ENCODE measurements around the gene STEAP1B.
"Not testable (repeated sequence)": the region's sequence is repeated elsewhere in the genome, so short reads cannot be mapped to it uniquely, and the experiment has no call there.

STEAP1B gene

GRCh38 chr7:22435720-22436119 lies 64.3 kb downstream of the STEAP1B start:
- no peak overlapping the region for H3K4me3 ChIP-seq (ENCODE audit: low read depth in 1 of 2, low read length in 2 of 2)
- H3K4me1 ChIP-seq (ENCODE audit: insufficient read depth, low read length), result no peaks in the 10 kb centered on the region
- H3K36me3 ChIP-seq (ENCODE audit: insufficient read depth, low read length), result no peaks in the 10 kb centered on the region
- H3K9me3 ChIP-seq (ENCODE audit: low read length), result no peaks in the 10 kb centered on the region
- no peak overlapping the region for H3K9ac ChIP-seq (ENCODE audit: low read length)
- no peaks in the 10 kb centered on the region for H3K27me3 ChIP-seq (ENCODE audit: control insufficient read depth in 1 of 2, insufficient read depth in 2 of 2, low read length in 2 of 2)
- H3K27ac ChIP-seq (ENCODE audit: low read depth, low read length), result no peak overlapping the region

DNA sequence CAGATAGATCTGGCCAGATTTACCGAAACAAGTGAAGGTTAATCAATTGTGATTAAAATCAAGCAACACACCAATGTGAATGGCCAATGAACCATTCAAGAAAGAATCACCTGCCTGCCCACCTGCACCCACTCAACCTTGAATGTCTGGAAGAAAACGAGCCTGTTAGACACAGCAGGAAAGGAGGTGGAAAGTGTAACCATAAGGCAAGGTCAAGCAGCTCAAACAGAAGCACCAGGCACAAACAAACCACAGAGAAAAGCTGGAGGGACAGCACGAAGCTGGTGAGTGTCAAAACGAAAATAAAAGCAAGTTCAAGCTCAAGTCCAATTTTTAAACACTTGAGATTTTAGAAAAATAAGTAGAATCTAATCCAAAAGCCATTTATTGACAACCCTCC lies 64.9 kb downstream of the STEAP1B start:
- H3K36me3 ChIP-seq (ENCODE audit: insufficient read depth, low read length), result no peaks in the 10 kb centered on the region
- H3K4me3 ChIP-seq (ENCODE audit: low read depth in 1 of 2, low read length in 2 of 2), result no peak overlapping the region
- H3K9ac ChIP-seq (ENCODE audit: low read length), result no peak overlapping the region
- no peak overlapping the region for H3K27ac ChIP-seq (ENCODE audit: low read depth, low read length)
- H3K9me3 ChIP-seq (ENCODE audit: low read length), result no peaks in the 10 kb centered on the region
- H3K27me3 ChIP-seq (ENCODE audit: control insufficient read depth in 1 of 2, insufficient read depth in 2 of 2, low read length in 2 of 2), result no peaks in the 10 kb centered on the region
- no peaks in the 10 kb centered on the region for H3K4me1 ChIP-seq (ENCODE audit: insufficient read depth, low read length)

- Histone ChIP-seq H3K9me3 (ENCODE audit: low read length) (no peaks in the 10 kb centered on the region), H3K4me3 (ENCODE audit: low read depth in 1 of 2, low read length in 2 of 2) (no peak overlapping the region), H3K36me3 (ENCODE audit: insufficient read depth, low read length) (no peaks in the 10 kb centered on the region), H3K27ac (ENCODE audit: low read depth, low read length) (no peak overlapping the region), H3K4me1 (ENCODE audit: insufficient read depth, low read length) (no peaks in the 10 kb centered on the region), H3K27me3 (ENCODE audit: control insufficient read depth in 1 of 2, insufficient read depth in 2 of 2, low read length in 2 of 2) (no peaks in the 10 kb centered on the region), H3K9ac (ENCODE audit: low read length) (no peak overlapping the region)
Measured at GRCh38 chr7:22433710-22434460, 66.1 kb downstream of the STEAP1B start.

DNA sequence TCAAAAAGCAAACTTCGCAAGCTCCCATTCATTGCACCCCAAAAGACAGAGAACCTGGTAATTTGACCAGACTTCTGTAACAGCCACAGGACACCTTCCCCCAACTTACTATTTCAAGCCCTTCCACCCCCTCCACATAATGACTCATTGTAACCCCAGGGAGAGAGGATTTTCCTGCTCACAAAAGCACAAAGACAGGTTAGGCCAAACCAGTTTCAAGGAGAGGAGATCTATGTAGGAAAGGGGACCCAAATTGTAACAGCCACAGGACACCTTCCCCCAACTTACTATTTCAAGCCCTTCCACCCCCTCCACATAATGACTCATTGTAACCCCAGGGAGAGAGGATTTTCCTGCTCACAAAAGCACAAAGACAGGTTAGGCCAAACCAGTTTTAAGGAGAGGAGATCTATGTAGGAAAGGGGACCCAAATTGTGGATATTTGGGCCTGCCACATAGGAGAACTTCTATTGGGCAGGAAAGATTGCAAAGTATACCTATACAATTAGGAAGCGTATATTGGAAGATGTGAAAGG lies 66.8 kb downstream of the STEAP1B start:
- H3K4me1 ChIP-seq (ENCODE audit: insufficient read depth, low read length); H3K27ac ChIP-seq (ENCODE audit: low read depth, low read length); H3K9me3 ChIP-seq (ENCODE audit: low read length); H3K4me3 ChIP-seq (ENCODE audit: low read depth in 1 of 2, low read length in 2 of 2); H3K9ac ChIP-seq (ENCODE audit: low read length); H3K36me3 ChIP-seq (ENCODE audit: insufficient read depth, low read length); H3K27me3 ChIP-seq (ENCODE audit: control insufficient read depth in 1 of 2, insufficient read depth in 2 of 2, low read length in 2 of 2): not testable (repeated sequence)

GRCh38 chr7:22432203-22432718 lies 67.7 kb downstream of the STEAP1B start:
- Histone ChIP-seq H3K36me3 (ENCODE audit: insufficient read depth, low read length) (no peaks in the 10 kb centered on the region), H3K4me1 (ENCODE audit: insufficient read depth, low read length) (no peaks in the 10 kb centered on the region), H3K9ac (ENCODE audit: low read length) (no peak overlapping the region), H3K27me3 (ENCODE audit: control insufficient read depth in 1 of 2, insufficient read depth in 2 of 2, low read length in 2 of 2) (no peaks in the 10 kb centered on the region), H3K27ac (ENCODE audit: low read depth, low read length) (no peak overlapping the region), H3K9me3 (ENCODE audit: low read length) (no peaks in the 10 kb centered on the region), H3K4me3 (ENCODE audit: low read depth in 1 of 2, low read length in 2 of 2) (no peak overlapping the region)

GRCh38 chr7:22430457-22430856 lies 69.5 kb downstream of the STEAP1B start:
- Histone ChIP-seq H3K27ac (ENCODE audit: low read depth, low read length) (no peak overlapping the region), H3K9ac (ENCODE audit: low read length) (no peak overlapping the region), H3K27me3 (ENCODE audit: control insufficient read depth in 1 of 2, insufficient read depth in 2 of 2, low read length in 2 of 2) (no peaks in the 10 kb centered on the region), H3K4me3 (ENCODE audit: low read depth in 1 of 2, low read length in 2 of 2) (no peak overlapping the region), H3K9me3 (ENCODE audit: low read length) (no peaks in the 10 kb centered on the region), H3K4me1 (ENCODE audit: insufficient read depth, low read length) (no peaks in the 10 kb centered on the region), H3K36me3 (ENCODE audit: insufficient read depth, low read length) (no peaks in the 10 kb centered on the region)

DNA sequence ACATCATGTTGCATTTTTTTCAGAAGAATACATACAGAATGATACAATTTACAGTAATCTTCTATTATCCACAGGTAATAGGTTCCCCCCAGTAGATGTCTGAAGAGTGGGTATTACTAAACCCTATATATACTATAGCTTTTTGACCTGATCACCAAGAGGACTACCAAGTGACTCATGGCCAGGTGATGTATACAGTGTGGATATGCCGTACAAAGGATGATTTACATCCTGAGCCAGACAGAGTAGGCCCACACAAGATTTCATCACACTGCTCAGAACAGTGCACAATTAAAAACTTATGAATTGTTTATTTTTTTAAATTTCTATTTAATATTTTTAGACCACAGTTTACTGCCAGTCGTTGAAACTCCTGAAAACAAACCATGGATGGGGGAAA lies 70.6 kb downstream of the STEAP1B start:
- no peaks in the 10 kb centered on the region for H3K4me1 ChIP-seq (ENCODE audit: insufficient read depth, low read length)
- no peak overlapping the region for H3K9ac ChIP-seq (ENCODE audit: low read length)
- H3K27ac ChIP-seq (ENCODE audit: low read depth, low read length), result no peak overlapping the region
- no peaks in the 10 kb centered on the region for H3K9me3 ChIP-seq (ENCODE audit: low read length)
- no peak overlapping the region for H3K4me3 ChIP-seq (ENCODE audit: low read depth in 1 of 2, low read length in 2 of 2)
- H3K36me3 ChIP-seq (ENCODE audit: insufficient read depth, low read length), result no peaks in the 10 kb centered on the region
- H3K27me3 ChIP-seq (ENCODE audit: control insufficient read depth in 1 of 2, insufficient read depth in 2 of 2, low read length in 2 of 2), result no peaks in the 10 kb centered on the region

DNA sequence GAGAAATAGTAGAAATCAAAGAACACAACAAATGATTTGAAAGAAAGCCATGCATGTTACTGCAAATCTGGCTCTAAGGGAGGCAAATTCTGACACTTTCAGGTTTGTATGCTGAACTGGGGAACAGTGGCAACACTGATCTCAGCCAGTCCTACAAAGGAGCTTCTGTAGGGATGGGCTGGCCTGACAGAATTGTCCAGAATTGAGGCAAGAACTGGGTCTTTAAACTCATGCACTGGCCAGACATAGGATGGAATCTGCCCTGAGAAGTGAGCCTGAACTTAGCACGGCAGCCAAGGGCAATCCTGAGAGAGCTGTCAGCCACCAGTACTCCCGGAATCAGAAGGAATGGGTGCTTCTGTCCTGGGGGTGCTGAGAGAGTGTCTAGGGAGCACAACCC lies 72.1 kb downstream of the STEAP1B start:
- Histone ChIP-seq H3K9me3 (ENCODE audit: low read length) (no peaks in the 10 kb centered on the region), H3K36me3 (ENCODE audit: insufficient read depth, low read length) (no peaks in the 10 kb centered on the region), H3K27me3 (ENCODE audit: control insufficient read depth in 1 of 2, insufficient read depth in 2 of 2, low read length in 2 of 2) (no peaks in the 10 kb centered on the region), H3K4me3 (ENCODE audit: low read depth in 1 of 2, low read length in 2 of 2) (no peak overlapping the region), H3K27ac (ENCODE audit: low read depth, low read length) (no peak overlapping the region), H3K4me1 (ENCODE audit: insufficient read depth, low read length) (no peaks in the 10 kb centered on the region), H3K9ac (ENCODE audit: low read length) (no peak overlapping the region)

DNA sequence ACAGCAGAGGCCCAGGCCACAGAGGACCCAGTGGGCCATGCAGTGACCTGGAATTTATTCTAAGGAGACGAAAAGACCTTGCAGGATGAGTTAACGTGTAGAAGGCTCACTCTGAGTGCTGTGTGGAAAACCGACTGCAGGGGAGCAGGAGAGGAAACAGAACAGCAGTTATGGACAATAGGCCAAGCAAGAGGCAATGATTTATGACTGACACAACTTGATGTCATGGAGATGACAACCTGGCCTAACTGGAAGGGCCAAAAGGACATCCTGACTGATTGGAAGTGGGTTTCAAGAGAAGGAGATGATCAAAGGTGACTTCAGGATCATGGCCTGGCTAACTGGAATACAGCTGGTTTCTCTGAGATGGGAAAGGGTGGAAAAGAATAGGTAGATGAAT lies 72.9 kb downstream of the STEAP1B start:
- Histone ChIP-seq H3K4me3 (ENCODE audit: low read depth in 1 of 2, low read length in 2 of 2) (no peak overlapping the region), H3K9ac (ENCODE audit: low read length) (no peak overlapping the region), H3K27ac (ENCODE audit: low read depth, low read length) (no peak overlapping the region), H3K4me1 (ENCODE audit: insufficient read depth, low read length) (no peaks in the 10 kb centered on the region), H3K9me3 (ENCODE audit: low read length) (no peaks in the 10 kb centered on the region), H3K36me3 (ENCODE audit: insufficient read depth, low read length) (no peaks in the 10 kb centered on the region), H3K27me3 (ENCODE audit: control insufficient read depth in 1 of 2, insufficient read depth in 2 of 2, low read length in 2 of 2) (no peaks in the 10 kb centered on the region)

DNA sequence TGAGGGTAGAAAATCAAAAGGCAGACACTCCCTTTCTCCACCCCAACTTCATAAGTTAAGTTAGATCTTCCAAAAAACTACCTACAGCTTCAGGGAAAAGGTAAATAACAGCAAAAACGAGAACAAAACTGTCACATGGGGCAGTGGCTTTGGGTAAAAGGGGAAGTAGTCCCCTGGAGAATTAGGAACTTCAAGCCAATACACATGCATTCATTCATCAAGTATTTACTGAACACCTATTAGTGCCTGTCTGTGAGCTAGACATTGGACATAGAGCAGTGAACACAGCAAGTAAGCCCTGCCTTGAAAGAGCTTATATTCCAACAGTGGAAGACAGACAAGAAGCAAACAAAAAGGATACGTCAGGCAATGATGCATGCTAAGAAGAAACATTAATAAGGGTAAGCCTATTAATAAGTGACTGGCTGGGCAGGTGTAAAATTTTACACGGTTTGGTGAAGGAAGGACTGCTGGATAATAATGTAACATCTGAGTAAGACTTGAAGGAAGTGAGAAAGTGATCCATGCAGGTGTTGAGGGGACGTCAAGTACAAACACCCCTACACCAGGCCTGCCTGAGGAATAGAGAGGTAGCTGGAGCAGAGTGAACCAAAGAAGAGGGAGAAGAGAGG lies 73.4 kb downstream of the STEAP1B start:
- H3K9ac ChIP-seq (ENCODE audit: low read length), result no peak overlapping the region
- H3K9me3 ChIP-seq (ENCODE audit: low read length), result no peaks in the 10 kb centered on the region
- no peaks in the 10 kb centered on the region for H3K36me3 ChIP-seq (ENCODE audit: insufficient read depth, low read length)
- H3K4me1 ChIP-seq (ENCODE audit: insufficient read depth, low read length), result no peaks in the 10 kb centered on the region
- no peak overlapping the region for H3K27ac ChIP-seq (ENCODE audit: low read depth, low read length)
- no peaks in the 10 kb centered on the region for H3K27me3 ChIP-seq (ENCODE audit: control insufficient read depth in 1 of 2, insufficient read depth in 2 of 2, low read length in 2 of 2)
- H3K4me3 ChIP-seq (ENCODE audit: low read depth in 1 of 2, low read length in 2 of 2), result no peak overlapping the region

DNA sequence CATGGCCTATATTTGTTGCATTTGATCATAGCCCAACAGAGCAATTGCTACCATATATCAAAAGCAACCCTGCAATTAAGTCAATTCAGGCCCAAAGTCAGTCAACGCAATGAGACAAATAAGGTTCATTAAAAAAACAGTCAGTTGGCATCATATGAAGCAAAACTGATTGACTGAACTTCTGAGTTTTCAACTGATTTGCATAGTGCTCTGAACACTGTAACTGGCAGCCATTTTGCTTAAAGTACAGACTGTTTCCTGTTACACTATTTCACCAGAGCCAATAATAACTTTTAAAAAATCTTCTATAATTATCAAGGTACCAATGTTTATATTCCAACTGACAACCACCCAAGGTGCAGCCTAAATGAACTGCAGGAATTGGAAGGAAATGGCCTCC lies 74.6 kb downstream of the STEAP1B start:
- Histone ChIP-seq H3K27ac (ENCODE audit: low read depth, low read length) (no peak overlapping the region), H3K9ac (ENCODE audit: low read length) (no peak overlapping the region)

More for the DNA sequence above, 74.6 kb downstream of the STEAP1B start:
- Histone ChIP-seq H3K4me3 (ENCODE audit: low read depth in 1 of 2, low read length in 2 of 2) (no peak overlapping the region), H3K36me3 (ENCODE audit: insufficient read depth, low read length) (no peaks in the 10 kb centered on the region), H3K27me3 (ENCODE audit: control insufficient read depth in 1 of 2, insufficient read depth in 2 of 2, low read length in 2 of 2) (no peaks in the 10 kb centered on the region), H3K9me3 (ENCODE audit: low read length) (no peaks in the 10 kb centered on the region), H3K4me1 (ENCODE audit: insufficient read depth, low read length) (no peaks in the 10 kb centered on the region)
